ENCODE results near the gene PLXNA4. TPM values are rescaled to one million over a fixed set of nuclear protein-coding genes. Genes with fewer than 3 reads are reported as not detected.

PLXNA4 gene
- total and polyA plus RNA-seq, 2 experiments from 2014 or later = 1.9 to 4.8 TPM

- TF ChIP-seq CTCF (IDR thresholded peaks at IDR 0.05; ENCODE audit: poor library complexity) = no peak
- TF ChIP-seq EZH2 (IDR thresholded peaks at IDR 0.05; ENCODE audit: borderline replicate concordance) = no peak
- no peak for TF ChIP-seq EZH2phosphoT487 (IDR thresholded peaks at IDR 0.05; ENCODE audit: low read depth, severe bottlenecking, unreplicated experiment)
- no peak overlapping the region for H3K27ac ChIP-seq
- no peaks in the 10 kb centered on the region for H3K4me1 ChIP-seq (ENCODE audit: insufficient read depth)
- no peaks in the 10 kb centered on the region for H3K9me2 ChIP-seq (replicated peaks; ENCODE audit: insufficient read depth)
- H3K36me3 ChIP-seq (replicated peaks; ENCODE audit: insufficient read depth, low read depth) = no peaks in the 10 kb centered on the region
- 53% methylated on average over 6 of the region's 7 CpGs for WGBS (ENCODE audit: low lambda C conversion rate, missing lambda C conversion rate)
- no peak for DNase-seq (ENCODE audit: low spot score)
- H3K27me3 ChIP-seq = no peaks in the 10 kb centered on the region
- no peak overlapping the region for H2AFZ ChIP-seq
- H3K79me2 ChIP-seq = no peaks in the 10 kb centered on the region
- H4K20me1 ChIP-seq (ENCODE audit: insufficient read depth, poor library complexity, severe bottlenecking) = no peaks in the 10 kb centered on the region
- H3K9me3 ChIP-seq (ENCODE audit: low read depth) = no peaks in the 10 kb centered on the region
- H3K4me2 ChIP-seq = no peak overlapping the region
- no peak overlapping the region for H3K4me3 ChIP-seq
Measured at GRCh38 chr7:132456418-132456817, 119.9 kb downstream of the PLXNA4 start.

GRCh38 chr7:132455378-132455777 is 120.9 kb downstream of the PLXNA4 start:
- Histone ChIP-seq H3K36me3 (replicated peaks; ENCODE audit: insufficient read depth, low read depth) (no peaks in the 10 kb centered on the region), H3K27me3 (no peaks in the 10 kb centered on the region), H3K9me3 (ENCODE audit: low read depth) (no peaks in the 10 kb centered on the region), H3K4me3 (no peak overlapping the region), H2AFZ (no peak overlapping the region), H3K79me2 (no peaks in the 10 kb centered on the region), H3K9me2 (replicated peaks; ENCODE audit: insufficient read depth) (no peaks in the 10 kb centered on the region), H3K27ac (no peak overlapping the region), H3K4me2 (no peak overlapping the region), H3K4me1 (ENCODE audit: insufficient read depth) (no peaks in the 10 kb centered on the region), H4K20me1 (ENCODE audit: insufficient read depth, poor library complexity, severe bottlenecking) (no peaks in the 10 kb centered on the region)
- TF ChIP-seq CTCF (IDR thresholded peaks at IDR 0.05; ENCODE audit: poor library complexity) (no peak), EZH2phosphoT487 (IDR thresholded peaks at IDR 0.05; ENCODE audit: low read depth, severe bottlenecking, unreplicated experiment) (no peak), EZH2 (IDR thresholded peaks at IDR 0.05; ENCODE audit: borderline replicate concordance) (no peak)
- WGBS (ENCODE audit: low lambda C conversion rate, missing lambda C conversion rate) = 71% methylated on average over 9 of the region's 9 CpGs
- DNase-seq (ENCODE audit: low spot score) = no peak

- no peak overlapping the region for H3K27ac ChIP-seq
- no peak overlapping the region for H2AFZ ChIP-seq
- H3K4me2 ChIP-seq = no peak overlapping the region
- H3K4me3 ChIP-seq = no peak overlapping the region
- TF ChIP-seq EZH2 (IDR thresholded peaks at IDR 0.05; ENCODE audit: borderline replicate concordance) = no peak
- TF ChIP-seq EZH2phosphoT487 (IDR thresholded peaks at IDR 0.05; ENCODE audit: low read depth, severe bottlenecking, unreplicated experiment) = no peak
- no peak for TF ChIP-seq CTCF (IDR thresholded peaks at IDR 0.05; ENCODE audit: poor library complexity)
- no peaks in the 10 kb centered on the region for H3K27me3 ChIP-seq
- H3K9me2 ChIP-seq (replicated peaks; ENCODE audit: insufficient read depth) = no peaks in the 10 kb centered on the region
- WGBS (ENCODE audit: low lambda C conversion rate, missing lambda C conversion rate) = 95% methylated on average over 3 of the region's 3 CpGs
- H3K36me3 ChIP-seq (replicated peaks; ENCODE audit: insufficient read depth, low read depth) = no peaks in the 10 kb centered on the region
- H3K4me1 ChIP-seq (ENCODE audit: insufficient read depth) = no peaks in the 10 kb centered on the region
- H4K20me1 ChIP-seq (ENCODE audit: insufficient read depth, poor library complexity, severe bottlenecking) = no peaks in the 10 kb centered on the region
- no peaks in the 10 kb centered on the region for H3K79me2 ChIP-seq
- no peaks in the 10 kb centered on the region for H3K9me3 ChIP-seq (ENCODE audit: low read depth)
- DNase-seq (ENCODE audit: low spot score) = no peak
Measured at GRCh38 chr7:132453826-132454225, 122.4 kb downstream of the PLXNA4 start.

- TF ChIP-seq CTCF (IDR thresholded peaks at IDR 0.05; ENCODE audit: poor library complexity) = no peak
- no peak for TF ChIP-seq EZH2 (IDR thresholded peaks at IDR 0.05; ENCODE audit: borderline replicate concordance)
- TF ChIP-seq EZH2phosphoT487 (IDR thresholded peaks at IDR 0.05; ENCODE audit: low read depth, severe bottlenecking, unreplicated experiment) = no peak
- Histone ChIP-seq H4K20me1 (ENCODE audit: insufficient read depth, poor library complexity, severe bottlenecking) (no peaks in the 10 kb centered on the region), H3K27me3 (no peaks in the 10 kb centered on the region), H3K4me3 (no peak overlapping the region), H3K9me3 (ENCODE audit: low read depth) (no peaks in the 10 kb centered on the region), H3K4me2 (no peak overlapping the region), H2AFZ (no peak overlapping the region), H3K27ac (peak overlapping the region; percentile 64), H3K9me2 (replicated peaks; ENCODE audit: insufficient read depth) (no peaks in the 10 kb centered on the region), H3K36me3 (replicated peaks; ENCODE audit: insufficient read depth, low read depth) (no peaks in the 10 kb centered on the region), H3K79me2 (no peaks in the 10 kb centered on the region), H3K4me1 (ENCODE audit: insufficient read depth) (no peaks in the 10 kb centered on the region)
- WGBS (ENCODE audit: low lambda C conversion rate, missing lambda C conversion rate) = 95% methylated on average over 6 of the region's 6 CpGs
- DNase-seq (ENCODE audit: low spot score) = no peak
Measured at GRCh38 chr7:132451161-132451560, 125.1 kb downstream of the PLXNA4 start.

All from hepatocyte (in vitro differentiated cells).